HepG2 (cell line): ENCODE measurements around the gene BAIAP2L1. TPM values are rescaled to one million over a fixed set of nuclear protein-coding genes. Genes with fewer than 3 reads are reported as not detected.

Experiments
- AGO2 ChIP-seq: fragments of 200-400 bp; formaldehyde crosslinking; optimal IDR thresholded peaks from 2 replicates; pipeline ENCODE3; 2017; ENCODE audit warnings: mild to moderate bottlenecking, low read depth, low read length, moderate library complexity
- KLF13 ChIP-seq: sonication (generic); formaldehyde crosslinking; IDR thresholded peaks from 2 replicates; pipeline ENCODE4 v1.4.0; 2020; ENCODE audit warnings: mild to moderate bottlenecking, missing genetic modification reagents
- TP53 ChIP-seq: sonication (generic); formaldehyde crosslinking; conservative IDR thresholded peaks from 2 replicates; pipeline ENCODE4 v1.4.0; 2020; ENCODE audit warnings: missing genetic modification reagents
- ZNF343 ChIP-seq: sonication (generic); formaldehyde crosslinking; IDR thresholded peaks from 2 replicates; pipeline ENCODE4 v1.4.0; 2020; ENCODE audit warnings: mild to moderate bottlenecking, missing genetic modification reagents
- ZNF350 ChIP-seq: sonication (generic); formaldehyde crosslinking; IDR thresholded peaks from 2 replicates; pipeline ENCODE4 v1.4.0; 2020; ENCODE audit warnings: mild to moderate bottlenecking, low read depth, missing genetic modification reagents, borderline replicate concordance
- polyA plus RNA-seq, 8 experiments: library from polyadenylated mRNA; depleted of rRNA in 3 of 8; stranded (reverse) in 7 of 8; unstranded in 1 of 8; fragments of >200 nt; fragmentation: Illumina TruSeq in 4 of 8; extraction: Trizol in 4 of 8; gene quantifications; 2 replicates each; pipeline versions ENCODE4 v1.2.1 to v1.2.3, GENCODE V29; 2011 to 2016; ENCODE audit warnings: low read depth in 4 of 8, missing spikeins in 1 of 8, mixed read lengths in 1 of 8; ENCODE audit not compliant: insufficient read depth in 1 of 8
- total RNA-seq, 5 experiments: library from RNA; depleted of rRNA; stranded (reverse); fragments of >200 nt; fragmentation: Illumina TruSeq; extraction: Trizol; gene quantifications; 2 replicates each; pipeline ENCODE4 v1.2.3, GENCODE V29; 2016; ENCODE audit warnings: low read depth in 1 of 5
- TF ChIP-seq, protein P1 (sequence below): sonication (generic); formaldehyde crosslinking; IDR thresholded peaks from 2 replicates; pipeline ENCODE4 v1.8.1; 2023; ENCODE audit warnings: mild to moderate bottlenecking, missing genetic modification reagents
- TF ChIP-seq, protein P2 (sequence below): sonication (generic); formaldehyde crosslinking; IDR thresholded peaks from 2 replicates; pipeline ENCODE4 v1.4.0; 2020; ENCODE audit warnings: missing genetic modification reagents, borderline replicate concordance

BAIAP2L1 gene
- total and polyA plus RNA-seq, 2 of the 13 experiments (the other 11 are each of a cell fraction or from before 2014, with no cell fraction given) = 13.0 to 21.5 TPM

DNA sequence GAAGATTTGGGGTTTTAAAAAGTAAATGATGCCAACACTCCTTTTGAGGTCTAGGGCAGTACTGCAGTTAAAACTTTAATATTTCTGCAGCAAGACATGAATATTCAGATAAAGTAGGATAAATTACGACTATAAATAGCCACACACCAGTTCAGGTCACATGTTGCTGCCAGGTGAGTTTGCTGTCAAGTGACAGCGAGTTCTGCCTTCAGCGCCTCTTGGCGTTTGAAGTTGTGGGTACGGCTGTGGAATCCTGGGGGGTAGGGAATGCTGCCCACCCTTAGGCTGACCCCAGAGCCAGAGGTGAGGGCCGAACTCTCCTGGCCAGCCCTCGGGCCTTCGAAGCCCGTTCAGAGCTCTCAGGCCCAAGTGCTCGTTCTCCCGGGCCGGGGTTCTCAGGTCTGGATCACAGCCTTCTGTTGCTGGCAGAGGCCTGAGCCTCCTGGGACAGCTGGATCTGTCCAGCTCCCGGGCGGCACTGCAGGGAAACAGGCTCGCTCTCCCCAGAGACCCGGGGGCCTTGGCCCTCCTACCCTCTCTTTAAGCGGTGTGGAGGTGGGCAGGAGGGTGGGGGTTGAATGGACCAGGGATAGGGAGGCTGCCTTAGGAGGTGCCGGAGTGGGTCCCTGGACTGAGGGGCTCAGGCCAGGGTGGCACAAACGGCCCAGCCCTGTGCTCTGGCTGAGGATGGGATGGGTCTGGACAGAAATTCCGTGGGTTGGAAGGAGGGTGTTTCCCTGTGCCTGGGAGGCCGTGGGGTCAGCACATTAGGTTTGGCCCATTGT, 114.0 kb downstream of the BAIAP2L1 start (continued):
- TF ChIP-seq ZNF343 (CRISPR knock-in tag) (no peak), TP53 (CRISPR knock-in tag) (no peak), AGO2 (peak; percentile 85), ZNF350 (CRISPR knock-in tag) (no peak), KLF13 (CRISPR knock-in tag) (no peak)
- TF ChIP-seq, protein P1, sequence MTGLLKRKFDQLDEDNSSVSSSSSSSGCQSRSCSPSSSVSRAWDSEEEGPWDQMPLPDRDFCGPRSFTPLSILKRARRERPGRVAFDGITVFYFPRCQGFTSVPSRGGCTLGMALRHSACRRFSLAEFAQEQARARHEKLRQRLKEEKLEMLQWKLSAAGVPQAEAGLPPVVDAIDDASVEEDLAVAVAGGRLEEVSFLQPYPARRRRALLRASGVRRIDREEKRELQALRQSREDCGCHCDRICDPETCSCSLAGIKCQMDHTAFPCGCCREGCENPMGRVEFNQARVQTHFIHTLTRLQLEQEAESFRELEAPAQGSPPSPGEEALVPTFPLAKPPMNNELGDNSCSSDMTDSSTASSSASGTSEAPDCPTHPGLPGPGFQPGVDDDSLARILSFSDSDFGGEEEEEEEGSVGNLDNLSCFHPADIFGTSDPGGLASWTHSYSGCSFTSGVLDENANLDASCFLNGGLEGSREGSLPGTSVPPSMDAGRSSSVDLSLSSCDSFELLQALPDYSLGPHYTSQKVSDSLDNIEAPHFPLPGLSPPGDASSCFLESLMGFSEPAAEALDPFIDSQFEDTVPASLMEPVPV (CRISPR knock-in tag) = no peak
- TF ChIP-seq, protein P2, sequence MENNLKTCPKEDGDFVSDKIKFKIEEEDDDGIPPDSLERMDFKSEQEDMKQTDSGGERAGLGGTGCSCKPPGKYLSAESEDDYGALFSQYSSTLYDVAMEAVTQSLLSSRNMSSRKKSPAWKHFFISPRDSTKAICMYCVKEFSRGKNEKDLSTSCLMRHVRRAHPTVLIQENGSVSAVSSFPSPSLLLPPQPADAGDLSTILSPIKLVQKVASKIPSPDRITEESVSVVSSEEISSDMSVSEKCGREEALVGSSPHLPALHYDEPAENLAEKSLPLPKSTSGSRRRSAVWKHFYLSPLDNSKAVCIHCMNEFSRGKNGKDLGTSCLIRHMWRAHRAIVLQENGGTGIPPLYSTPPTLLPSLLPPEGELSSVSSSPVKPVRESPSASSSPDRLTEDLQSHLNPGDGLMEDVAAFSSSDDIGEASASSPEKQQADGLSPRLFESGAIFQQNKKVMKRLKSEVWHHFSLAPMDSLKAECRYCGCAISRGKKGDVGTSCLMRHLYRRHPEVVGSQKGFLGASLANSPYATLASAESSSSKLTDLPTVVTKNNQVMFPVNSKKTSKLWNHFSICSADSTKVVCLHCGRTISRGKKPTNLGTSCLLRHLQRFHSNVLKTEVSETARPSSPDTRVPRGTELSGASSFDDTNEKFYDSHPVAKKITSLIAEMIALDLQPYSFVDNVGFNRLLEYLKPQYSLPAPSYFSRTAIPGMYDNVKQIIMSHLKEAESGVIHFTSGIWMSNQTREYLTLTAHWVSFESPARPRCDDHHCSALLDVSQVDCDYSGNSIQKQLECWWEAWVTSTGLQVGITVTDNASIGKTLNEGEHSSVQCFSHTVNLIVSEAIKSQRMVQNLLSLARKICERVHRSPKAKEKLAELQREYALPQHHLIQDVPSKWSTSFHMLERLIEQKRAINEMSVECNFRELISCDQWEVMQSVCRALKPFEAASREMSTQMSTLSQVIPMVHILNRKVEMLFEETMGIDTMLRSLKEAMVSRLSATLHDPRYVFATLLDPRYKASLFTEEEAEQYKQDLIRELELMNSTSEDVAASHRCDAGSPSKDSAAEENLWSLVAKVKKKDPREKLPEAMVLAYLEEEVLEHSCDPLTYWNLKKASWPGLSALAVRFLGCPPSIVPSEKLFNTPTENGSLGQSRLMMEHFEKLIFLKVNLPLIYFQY (CRISPR knock-in tag) = no peak
